Large intestine (tissue), 3 donors: ENCODE measurements around the gene EXOC3L2. TPM values are rescaled to one million over a fixed set of nuclear protein-coding genes. Genes with fewer than 3 reads are reported as not detected.

Experiments used
- DNase-seq, 2 donors: peaks; one replicate each; pipeline versions ENCODE4 v3.0.0 to v3.0.0-alpha.2; 2013
- H3K27ac ChIP-seq: one replicate; pipeline ENCODE4 v1.5.1; 2013; ENCODE audit warnings: low read length
- H3K27me3 ChIP-seq: 2 replicates; pipeline ENCODE4 v1.6.1; 2013; ENCODE audit warnings: low read length; ENCODE audit not compliant: control insufficient read depth, insufficient read depth
- H3K36me3 ChIP-seq: 2 replicates; pipeline ENCODE4 v1.6.1; 2013; ENCODE audit warnings: low read length; ENCODE audit not compliant: control insufficient read depth, insufficient read depth
- H3K4me1 ChIP-seq: one replicate; pipeline ENCODE4 v1.6.1; 2013; ENCODE audit warnings: low read length; ENCODE audit not compliant: control insufficient read depth, insufficient read depth
- H3K4me3 ChIP-seq: one replicate; pipeline ENCODE4 v1.5.1; 2013; ENCODE audit warnings: low read length
- H3K9me3 ChIP-seq: one replicate; pipeline ENCODE4 v1.6.1; 2013; ENCODE audit warnings: mild to moderate bottlenecking, low read depth, low read length, moderate library complexity; ENCODE audit not compliant: control insufficient read depth
- WGBS: methylation state at CpG from one replicate; pipeline ENCODE4 v1.1.5; 2013; ENCODE audit warnings: low lambda C conversion rate; ENCODE audit not compliant: insufficient coverage; 5-methylcytosine and 5-hydroxymethylcytosine counted together
- polyA plus RNA-seq: library from polyadenylated mRNA; unstranded; fragments of 120-200 nt; gene quantifications from one replicate; pipeline ENCODE4 v1.2.1, GENCODE V29; 2013

The EXOC3L2 gene
- polyA plus RNA-seq, 1 donor = 1.7 TPM

- no peak overlapping the region for H3K27ac ChIP-seq
- no peaks in the 10 kb centered on the region for H3K27me3 ChIP-seq
- no CpG with 5 or more reads among the region's 3 CpGs for WGBS
- H3K4me3 ChIP-seq = no peak overlapping the region
- DNase-seq = no peak
- no peaks in the 10 kb centered on the region for H3K9me3 ChIP-seq
- H3K36me3 ChIP-seq = no peaks in the 10 kb centered on the region
- no peaks in the 10 kb centered on the region for H3K4me1 ChIP-seq
Measured at GRCh38 chr19:45206328-45206727, 38.9 kb downstream of the EXOC3L2 start.

GRCh38 chr19:45205810-45206209, 39.4 kb downstream of the EXOC3L2 start:
- H3K4me3 ChIP-seq = no peak overlapping the region
- no peak for DNase-seq
- no peaks in the 10 kb centered on the region for H3K4me1 ChIP-seq
- H3K36me3 ChIP-seq = no peaks in the 10 kb centered on the region
- H3K27me3 ChIP-seq = no peaks in the 10 kb centered on the region
- H3K27ac ChIP-seq = no peak overlapping the region
- H3K9me3 ChIP-seq = no peaks in the 10 kb centered on the region
- no CpG with 5 or more reads among the region's 12 CpGs for WGBS

- H3K4me3 ChIP-seq = no peak overlapping the region
- no peak overlapping the region for H3K27ac ChIP-seq
- no peaks in the 10 kb centered on the region for H3K36me3 ChIP-seq
- no peaks in the 10 kb centered on the region for H3K9me3 ChIP-seq
- no peaks in the 10 kb centered on the region for H3K27me3 ChIP-seq
- no CpG with 5 or more reads among the region's 6 CpGs for WGBS
- H3K4me1 ChIP-seq = no peaks in the 10 kb centered on the region
- no peak for DNase-seq
Measured at GRCh38 chr19:45202637-45203036, 42.6 kb downstream of the EXOC3L2 start.

GRCh38 chr19:45200568-45200967, 44.6 kb downstream of the EXOC3L2 start:
- WGBS = no CpG with 5 or more reads among the region's 4 CpGs
- H3K27me3 ChIP-seq = no peaks in the 10 kb centered on the region
- no peak overlapping the region for H3K4me3 ChIP-seq
- no peaks in the 10 kb centered on the region for H3K36me3 ChIP-seq
- H3K27ac ChIP-seq = no peak overlapping the region
- no peaks in the 10 kb centered on the region for H3K4me1 ChIP-seq
- no peak for DNase-seq
- no peaks in the 10 kb centered on the region for H3K9me3 ChIP-seq

- Histone ChIP-seq H3K27me3 (no peaks in the 10 kb centered on the region), H3K36me3 (no peaks in the 10 kb centered on the region), H3K4me3 (no peak overlapping the region), H3K4me1 (no peaks in the 10 kb centered on the region), H3K9me3 (no peaks in the 10 kb centered on the region), H3K27ac (no peak overlapping the region)
- DNase-seq = no peak
- WGBS = no CpG with 5 or more reads among the region's 6 CpGs
Measured at GRCh38 chr19:45195764-45196163, 49.4 kb downstream of the EXOC3L2 start.

GRCh38 chr19:45191375-45191774, 53.8 kb downstream of the EXOC3L2 start:
- Histone ChIP-seq H3K27ac (no peak overlapping the region), H3K27me3 (no peaks in the 10 kb centered on the region), H3K4me1 (no peaks in the 10 kb centered on the region), H3K9me3 (no peaks in the 10 kb centered on the region), H3K36me3 (no peaks in the 10 kb centered on the region), H3K4me3 (no peak overlapping the region)
- no CpG with 5 or more reads among the region's 4 CpGs for WGBS
- DNase-seq = no peak

- Histone ChIP-seq H3K4me1 (no peaks in the 10 kb centered on the region), H3K9me3 (no peaks in the 10 kb centered on the region), H3K4me3 (no peak overlapping the region), H3K27ac (no peak overlapping the region), H3K27me3 (no peaks in the 10 kb centered on the region), H3K36me3 (no peaks in the 10 kb centered on the region)
- no CpG with 5 or more reads among the region's 1 CpG for WGBS
- no peak for DNase-seq
Measured at GRCh38 chr19:45189971-45190370, 55.2 kb downstream of the EXOC3L2 start.

- H3K27me3 ChIP-seq = no peaks in the 10 kb centered on the region
- WGBS = no CpG with 5 or more reads among the region's 12 CpGs
Measured at GRCh38 chr19:45187421-45188100, 57.6 kb downstream of the EXOC3L2 start.

GRCh38 chr19:45186509-45187334, 58.5 kb downstream of the EXOC3L2 start:
- H3K27me3 ChIP-seq = no peaks in the 10 kb centered on the region
- no peak overlapping the region for H3K27ac ChIP-seq
- no CpG with 5 or more reads among the region's 12 CpGs for WGBS
- no peaks in the 10 kb centered on the region for H3K9me3 ChIP-seq
- no peaks in the 10 kb centered on the region for H3K36me3 ChIP-seq
- no peak for DNase-seq
- no peaks in the 10 kb centered on the region for H3K4me1 ChIP-seq
- H3K4me3 ChIP-seq = no peak overlapping the region

More at GRCh38 chr19:45187421-45188100, 57.6 kb downstream of the EXOC3L2 start:
- DNase-seq = no peak
- H3K9me3 ChIP-seq = no peaks in the 10 kb centered on the region
- no peak overlapping the region for H3K4me3 ChIP-seq
- H3K27ac ChIP-seq = no peak overlapping the region
- H3K4me1 ChIP-seq = no peaks in the 10 kb centered on the region
- H3K36me3 ChIP-seq = no peaks in the 10 kb centered on the region

GRCh38 chr19:45184115-45184514, 61.1 kb downstream of the EXOC3L2 start:
- H3K27me3 ChIP-seq = no peaks in the 10 kb centered on the region
- H3K4me1 ChIP-seq = peaks cover 8% of the 10 kb centered on the region
- DNase-seq = no peak
- H3K9me3 ChIP-seq = no peaks in the 10 kb centered on the region
- H3K36me3 ChIP-seq = peaks cover 6% of the 10 kb centered on the region
- no CpG with 5 or more reads among the region's 5 CpGs for WGBS
- no peak overlapping the region for H3K27ac ChIP-seq
- no peak overlapping the region for H3K4me3 ChIP-seq
